ENCODE measurements around the gene INSR. TPM values are rescaled to one million over a fixed set of nuclear protein-coding genes. Genes with fewer than 3 reads are reported as not detected.

The INSR gene
- total RNA-seq, 1 experiment from 2014 or later = 35.9 TPM

DNA sequence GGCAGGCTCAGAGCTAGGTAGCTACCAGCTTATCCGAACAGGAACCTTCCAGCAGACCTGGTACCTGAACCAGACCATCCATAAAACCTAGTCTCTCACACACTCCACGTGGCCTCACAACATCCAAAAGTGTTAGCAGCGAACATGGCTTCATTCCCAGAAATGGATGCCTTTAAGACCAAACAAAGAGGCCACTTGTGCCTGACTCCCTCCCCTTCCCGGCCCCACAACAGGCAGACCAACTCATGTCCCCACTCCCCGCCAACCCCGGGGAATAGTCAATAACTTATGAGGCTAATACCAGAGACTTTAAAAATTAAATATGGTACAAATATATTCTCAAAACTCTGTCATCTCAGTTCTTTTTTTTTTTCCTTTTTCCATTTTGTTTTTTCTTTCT is 178.5 kb downstream of the INSR start:
- no peak for DNase-seq (ENCODE audit: low spot score)
- H3K36me3 Mint-ChIP-seq = peaks cover 38% of the 10 kb centered on the region
- H3K27ac Mint-ChIP-seq = no peak overlapping the region
- TF ChIP-seq JUN (CRISPR knock-in tag; IDR thresholded peaks at IDR 0.05) = no peak
- no peak for TF ChIP-seq ELF4 (CRISPR knock-in tag; IDR thresholded peaks at IDR 0.05; ENCODE audit: low read depth)
- POLR2A ChIA-PET = no interaction called here
- CTCF ChIA-PET = interaction anchor here (1.6 kb wide), 1 partner anchor 239 kb away, joined by 3 read pairs; no protein-coding TSS in a partner anchor
- no peaks in the 10 kb centered on the region for H3K4me1 Mint-ChIP-seq
- ATAC-seq = no peak
- no peak overlapping the region for H3K4me3 Mint-ChIP-seq
- no peaks in the 10 kb centered on the region for H3K27me3 Mint-ChIP-seq (ENCODE audit: low read depth)
- peaks cover 29% of the 10 kb centered on the region for H3K9me3 Mint-ChIP-seq

DNA sequence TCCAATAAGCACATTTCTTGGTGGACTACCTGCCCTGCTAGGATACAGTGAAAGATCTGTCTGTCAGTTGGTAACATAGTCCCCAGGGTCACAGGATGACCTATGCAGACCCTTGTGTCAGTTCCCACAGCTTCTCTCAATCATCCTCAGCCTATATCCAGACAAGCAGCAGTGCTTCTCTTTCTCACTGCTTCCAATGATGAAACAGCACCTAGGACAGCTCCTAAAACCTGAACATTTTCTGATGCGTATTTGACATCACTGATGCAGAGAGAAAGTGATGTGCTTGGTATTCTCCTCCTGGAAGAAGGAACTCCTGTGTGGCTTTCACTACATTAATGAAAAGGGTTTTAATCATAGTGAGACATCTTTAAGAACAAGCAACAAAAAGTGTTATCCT is 181.0 kb downstream of the INSR start:
- no peak overlapping the region for H3K27ac Mint-ChIP-seq
- H3K9me3 Mint-ChIP-seq = peaks cover 18% of the 10 kb centered on the region
- no peak overlapping the region for H3K4me3 Mint-ChIP-seq
- H3K27me3 Mint-ChIP-seq (ENCODE audit: low read depth) = no peaks in the 10 kb centered on the region
- peaks cover 4% of the 10 kb centered on the region for H3K4me1 Mint-ChIP-seq
- ATAC-seq = no peak
- TF ChIP-seq FOXJ3 (CRISPR knock-in tag; IDR thresholded peaks at IDR 0.05; ENCODE audit: borderline replicate concordance) (no peak), USF1 (CRISPR knock-in tag; IDR thresholded peaks at IDR 0.05) (no peak), GRHL2 (CRISPR knock-in tag; IDR thresholded peaks at IDR 0.05; ENCODE audit: insufficient replicate concordance, severe bottlenecking) (no peak), ZNF423 (CRISPR knock-in tag; IDR thresholded peaks at IDR 0.05) (no peak), TP53 (CRISPR knock-in tag; IDR thresholded peaks at IDR 0.05) (no peak), ZNF281 (CRISPR knock-in tag; IDR thresholded peaks at IDR 0.05) (no peak), ZBTB21 (CRISPR knock-in tag; IDR thresholded peaks at IDR 0.05; ENCODE audit: borderline replicate concordance) (no peak), ZNF416 (CRISPR knock-in tag; IDR thresholded peaks at IDR 0.05) (no peak), ZNF232 (CRISPR knock-in tag; IDR thresholded peaks at IDR 0.05) (no peak), MLX (CRISPR knock-in tag; IDR thresholded peaks at IDR 0.05) (no peak), GTF2I (CRISPR knock-in tag; conservative IDR thresholded peaks at IDR 0.05) (no peak), NFYB (CRISPR knock-in tag; conservative IDR thresholded peaks at IDR 0.05; ENCODE audit: low read depth) (no peak), E2F4 (CRISPR knock-in tag; IDR thresholded peaks at IDR 0.05; ENCODE audit: borderline replicate concordance, low read depth) (no peak), FOXK1 (CRISPR knock-in tag; IDR thresholded peaks at IDR 0.05) (no peak), NR3C1 (CRISPR knock-in tag; conservative IDR thresholded peaks at IDR 0.05; ENCODE audit: low read depth) (no peak)
- TF ChIP-seq, protein P1, sequence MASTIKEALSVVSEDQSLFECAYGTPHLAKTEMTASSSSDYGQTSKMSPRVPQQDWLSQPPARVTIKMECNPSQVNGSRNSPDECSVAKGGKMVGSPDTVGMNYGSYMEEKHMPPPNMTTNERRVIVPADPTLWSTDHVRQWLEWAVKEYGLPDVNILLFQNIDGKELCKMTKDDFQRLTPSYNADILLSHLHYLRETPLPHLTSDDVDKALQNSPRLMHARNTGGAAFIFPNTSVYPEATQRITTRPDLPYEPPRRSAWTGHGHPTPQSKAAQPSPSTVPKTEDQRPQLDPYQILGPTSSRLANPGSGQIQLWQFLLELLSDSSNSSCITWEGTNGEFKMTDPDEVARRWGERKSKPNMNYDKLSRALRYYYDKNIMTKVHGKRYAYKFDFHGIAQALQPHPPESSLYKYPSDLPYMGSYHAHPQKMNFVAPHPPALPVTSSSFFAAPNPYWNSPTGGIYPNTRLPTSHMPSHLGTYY (CRISPR knock-in tag; IDR thresholded peaks at IDR 0.05) = no peak
- peaks cover 21% of the 10 kb centered on the region for H3K36me3 Mint-ChIP-seq
- ChIA-PET POLR2A (interaction anchor here (0.9 kb wide), 1 partner anchor 11 kb away, joined by 5 read pairs; no protein-coding TSS in a partner anchor), CTCF (no interaction called here)
- no peak for DNase-seq (ENCODE audit: low spot score)

All from WTC11 (cell line).